AG04450 (cell line): ENCODE data around the gene MAP3K2. TPM values are rescaled to one million over a fixed set of nuclear protein-coding genes. Genes with fewer than 3 reads are reported as not detected.

Experiments used
- CTCF ChIA-PET: fragments of 300-600, 350-600 bp; formaldehyde crosslinking; extraction: SDS; loops from one replicate; lab custom pipeline; 2022; ENCODE audit warnings: antibody characterized with exemption, inconsistent platforms; lab: Charles Lee
- POLR2A ChIA-PET: fragments of 350-600 bp; formaldehyde crosslinking; extraction: SDS; loops from one replicate; lab custom pipeline; 2021; ENCODE audit warnings: antibody characterized with exemption, inconsistent platforms; lab: Yijun Ruan, JAX
- DNase-seq: peaks from one replicate; pipeline ENCODE4 v3.0.0-alpha.2; 2011; ENCODE audit warnings: low read depth, low spot score
- H3K27ac ChIP-seq: one replicate; pipeline ENCODE4 v1.5.1; 2012; ENCODE audit warnings: low read depth, low read length, control low read depth
- H3K27me3 ChIP-seq: one replicate; pipeline ENCODE4 v1.6.0; 2012; ENCODE audit warnings: low read length; ENCODE audit not compliant: control insufficient read depth, insufficient read depth
- H3K4me3 ChIP-seq: 2 replicates; pipeline ENCODE4 v1.5.1; 2011; ENCODE audit warnings: mild to moderate bottlenecking, low read depth, low read length, control low read depth
- H3K9me3 ChIP-seq: 2 replicates; pipeline ENCODE4 v1.5.1; 2012; ENCODE audit warnings: low read length; ENCODE audit not compliant: control insufficient read depth, insufficient read depth
- polyA plus RNA-seq: library from polyadenylated mRNA; depleted of rRNA; stranded (reverse); fragments of >200 nt; gene quantifications from 2 replicates; pipeline ENCODE4 v1.2.3, GENCODE V29; 2011
- TF ChIP-seq, protein P1 (sequence below): IDR thresholded peaks from 2 replicates; pipeline ENCODE4 v1.5.1; 2011; ENCODE audit warnings: low read depth, low read length, control low read depth, inconsistent platforms

MAP3K2 gene
- polyA plus RNA-seq, 1 experiment: 15.5 TPM

DNA sequence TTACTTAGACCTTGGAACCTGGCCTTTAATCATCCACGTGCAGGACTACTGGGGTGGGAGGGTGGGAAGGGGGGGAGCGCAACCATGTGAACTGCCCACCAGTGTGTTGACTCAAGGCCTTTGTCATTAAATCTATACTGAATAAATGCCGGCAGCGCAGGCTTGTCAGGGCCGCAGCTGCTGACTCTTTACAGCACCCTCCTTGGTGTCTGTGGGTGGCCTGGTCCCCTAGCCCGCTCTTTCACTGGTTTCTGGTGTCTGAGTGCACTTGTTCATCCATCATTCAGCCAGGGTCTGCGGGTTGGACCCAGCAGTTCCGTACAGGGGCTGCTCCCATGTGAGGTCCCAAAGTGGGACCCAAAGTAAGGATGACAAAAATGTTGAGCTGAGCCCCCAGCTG lies 11.5 kb downstream of the MAP3K2 start:
- TF ChIP-seq, protein P1, sequence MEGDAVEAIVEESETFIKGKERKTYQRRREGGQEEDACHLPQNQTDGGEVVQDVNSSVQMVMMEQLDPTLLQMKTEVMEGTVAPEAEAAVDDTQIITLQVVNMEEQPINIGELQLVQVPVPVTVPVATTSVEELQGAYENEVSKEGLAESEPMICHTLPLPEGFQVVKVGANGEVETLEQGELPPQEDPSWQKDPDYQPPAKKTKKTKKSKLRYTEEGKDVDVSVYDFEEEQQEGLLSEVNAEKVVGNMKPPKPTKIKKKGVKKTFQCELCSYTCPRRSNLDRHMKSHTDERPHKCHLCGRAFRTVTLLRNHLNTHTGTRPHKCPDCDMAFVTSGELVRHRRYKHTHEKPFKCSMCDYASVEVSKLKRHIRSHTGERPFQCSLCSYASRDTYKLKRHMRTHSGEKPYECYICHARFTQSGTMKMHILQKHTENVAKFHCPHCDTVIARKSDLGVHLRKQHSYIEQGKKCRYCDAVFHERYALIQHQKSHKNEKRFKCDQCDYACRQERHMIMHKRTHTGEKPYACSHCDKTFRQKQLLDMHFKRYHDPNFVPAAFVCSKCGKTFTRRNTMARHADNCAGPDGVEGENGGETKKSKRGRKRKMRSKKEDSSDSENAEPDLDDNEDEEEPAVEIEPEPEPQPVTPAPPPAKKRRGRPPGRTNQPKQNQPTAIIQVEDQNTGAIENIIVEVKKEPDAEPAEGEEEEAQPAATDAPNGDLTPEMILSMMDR: no peak
- POLR2A ChIA-PET: interaction anchor here (0.6 kb wide), 1 partner anchor 22 kb away, joined by 3 read pairs; no protein-coding TSS in a partner anchor

DNA sequence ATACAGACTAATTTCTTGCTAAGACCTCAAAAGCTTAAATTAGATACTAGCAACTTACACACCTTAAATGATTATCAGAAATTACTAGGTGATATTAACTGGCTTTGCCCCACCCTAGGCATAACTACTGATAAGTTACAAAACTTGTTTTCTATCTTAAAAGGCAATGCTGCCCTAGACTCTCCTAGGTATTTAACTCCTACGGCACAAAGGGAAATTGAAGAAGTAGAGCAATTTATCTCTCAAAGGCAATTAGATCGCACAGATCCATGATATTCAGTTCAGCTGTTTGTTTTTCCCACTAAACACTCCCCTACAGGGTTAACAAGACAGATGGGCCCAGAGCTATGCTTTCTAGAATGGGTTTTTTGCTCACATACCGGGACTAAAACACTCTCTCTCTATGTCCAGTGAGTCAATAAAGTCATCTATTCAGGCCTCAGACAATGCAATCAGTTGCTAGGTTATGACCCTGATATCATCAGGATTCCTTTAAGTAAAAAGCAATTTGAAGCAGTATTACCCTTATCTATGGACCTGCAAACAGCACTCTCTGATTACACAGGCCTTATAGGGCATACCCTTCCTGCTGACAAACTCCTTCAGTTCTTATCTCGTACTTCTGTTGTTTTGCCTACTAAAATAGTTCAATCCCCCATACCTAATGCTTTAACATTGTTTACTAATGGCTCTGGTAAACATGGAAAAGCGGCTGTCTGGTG lies 14.3 kb downstream of the MAP3K2 start:
- ChIA-PET POLR2A (no interaction called here), CTCF (interaction anchor here (1.2 kb wide), 1 partner anchor 105 kb away, joined by 3 read pairs; no protein-coding TSS in a partner anchor)

More for the DNA sequence above, 11.5 kb downstream of the MAP3K2 start:
- no peak for DNase-seq
- no peaks in the 10 kb centered on the region for H3K27me3 ChIP-seq
- H3K9me3 ChIP-seq: peaks cover 4% of the 10 kb centered on the region
- no peak overlapping the region for H3K4me3 ChIP-seq
- CTCF ChIA-PET: no interaction called here
- H3K27ac ChIP-seq: peak overlapping the region; percentile 4

DNA sequence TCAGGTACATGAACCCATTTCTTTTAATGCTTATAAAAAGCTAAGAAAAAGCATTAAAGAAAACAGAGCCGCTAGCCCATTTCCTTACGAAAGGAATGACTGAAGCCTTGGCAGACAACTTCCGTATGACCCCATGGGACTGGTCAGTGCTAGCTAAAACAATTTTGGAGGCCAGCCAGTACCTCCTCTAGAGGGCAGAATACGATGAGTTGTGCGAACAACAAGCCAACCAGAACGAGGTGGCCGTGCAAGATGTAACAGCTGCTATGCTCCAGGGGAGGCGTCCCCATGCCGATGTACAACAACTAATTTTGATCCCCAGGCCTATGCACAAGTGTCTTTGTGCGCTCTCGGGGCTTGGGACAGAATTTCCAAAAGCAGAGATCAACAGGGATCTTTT lies 16.7 kb downstream of the MAP3K2 start:
- no peaks in the 10 kb centered on the region for H3K27me3 ChIP-seq
- POLR2A ChIA-PET: no interaction called here
- no peak overlapping the region for H3K4me3 ChIP-seq
- TF ChIP-seq, protein P1: no peak
- H3K27ac ChIP-seq: no peak overlapping the region
- CTCF ChIA-PET: no interaction called here
- H3K9me3 ChIP-seq: peaks cover 5% of the 10 kb centered on the region
- DNase-seq: no peak

More for the DNA sequence above, 14.3 kb downstream of the MAP3K2 start:
- Histone ChIP-seq H3K27me3 (no peaks in the 10 kb centered on the region), H3K9me3 (peaks cover 9% of the 10 kb centered on the region), H3K4me3 (no peak overlapping the region), H3K27ac (no peak overlapping the region)
- DNase-seq: no peak
- TF ChIP-seq, protein P1: no peak

DNA sequence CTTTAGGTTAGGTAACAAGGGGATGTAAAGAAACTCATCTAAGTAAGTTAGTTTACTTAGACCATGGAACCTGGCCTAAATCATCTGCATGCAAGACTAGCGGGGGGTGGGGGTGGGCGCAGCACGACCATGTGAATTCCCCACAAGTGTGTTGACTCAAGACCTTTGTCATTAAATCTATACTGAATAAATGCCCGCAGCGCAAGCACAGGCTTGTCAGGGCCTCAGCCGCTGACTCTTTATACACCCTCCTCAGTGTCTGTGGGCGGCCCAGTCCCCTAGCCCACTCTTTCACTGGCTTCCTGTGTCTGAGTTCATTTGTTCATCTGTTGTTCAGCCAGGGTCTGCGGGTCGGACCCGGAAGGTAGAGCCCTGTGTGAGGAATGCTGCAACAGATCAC lies 17.8 kb downstream of the MAP3K2 start:
- Histone ChIP-seq H3K4me3 (no peak overlapping the region), H3K27ac (peak overlapping the region; percentile 31), H3K27me3 (no peaks in the 10 kb centered on the region), H3K9me3 (peaks cover 5% of the 10 kb centered on the region)
- TF ChIP-seq, protein P1: no peak
- ChIA-PET CTCF (no interaction called here), POLR2A (no interaction called here)
- no peak for DNase-seq

DNA sequence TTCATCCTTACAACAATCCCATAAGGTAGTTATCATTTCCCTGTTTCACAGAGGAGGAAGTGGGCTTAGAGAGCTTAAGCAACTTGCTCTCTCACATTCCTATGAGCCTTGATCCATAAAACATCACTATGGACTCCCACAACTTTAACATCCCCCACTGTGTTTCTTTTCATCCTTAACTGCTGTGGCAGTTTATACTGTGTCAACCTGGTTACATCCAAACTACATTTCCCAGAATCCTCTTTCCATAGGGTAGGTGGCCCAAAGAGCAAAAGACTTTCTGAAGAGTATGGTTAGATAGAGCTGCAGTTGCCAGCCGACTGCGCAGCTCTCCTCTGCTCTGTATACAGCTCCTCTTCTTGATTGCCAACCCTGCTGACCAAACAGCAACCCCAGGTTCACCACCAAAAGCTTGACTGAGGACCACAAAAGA lies 22.5 kb downstream of the MAP3K2 start:
- ChIA-PET POLR2A (no interaction called here), CTCF (interaction anchor here (0.9 to 1.9 kb wide), 3 partner anchors 15 to 114 kb away, joined by 3 to 11 read pairs (median 4); no protein-coding TSS in a partner anchor)
- Histone ChIP-seq H3K27ac (no peak overlapping the region), H3K27me3 (no peaks in the 10 kb centered on the region), H3K4me3 (no peak overlapping the region), H3K9me3 (peaks cover 4% of the 10 kb centered on the region)
- TF ChIP-seq, protein P1: no peak
- no peak for DNase-seq
